Neural cell (in vitro differentiated cells): ENCODE results near the gene ADCY2.

ENCODE experiments used
- EP300 ChIP-seq: fragments of 450-650 bp; conservative IDR thresholded peaks from 2 replicates; pipeline ENCODE4 v1.6.1; 2014; ENCODE audit warnings: antibody characterized with exemption, mild to moderate bottlenecking, moderate library complexity; ENCODE audit not compliant: poor library complexity, severe bottlenecking
- EZH2 ChIP-seq: fragments of 200-600, 300-800 bp; shearing (Covaris generic), sonication (generic); IDR thresholded peaks from 2 replicates; pipeline ENCODE4 v1.6.1; 2014; ENCODE audit warnings: antibody characterized with exemption, low read length, borderline replicate concordance, mild to moderate bottlenecking; ENCODE audit not compliant: insufficient read depth, poor library complexity, severe bottlenecking
- RAD21 ChIP-seq: fragments of 450-650 bp; conservative IDR thresholded peaks from 2 replicates; pipeline ENCODE4 v1.6.1; 2014; ENCODE audit warnings: antibody characterized with exemption, mild to moderate bottlenecking, moderate library complexity
- TAF1 ChIP-seq: IDR thresholded peaks from 2 replicates; pipeline ENCODE4 v1.6.1; 2012; ENCODE audit warnings: low read depth
- TF ChIP-seq, protein P1 (sequence below): fragments of 450-650 bp; IDR thresholded peaks from 2 replicates; pipeline ENCODE4 v1.5.1; 2014; ENCODE audit warnings: antibody characterized with exemption, mild to moderate bottlenecking, moderate library complexity; ENCODE audit not compliant: poor library complexity, severe bottlenecking
- TF ChIP-seq, protein P2 (sequence below): IDR thresholded peaks from 2 replicates; pipeline ENCODE4 v1.6.1; 2012; ENCODE audit warnings: borderline replicate concordance

DNA sequence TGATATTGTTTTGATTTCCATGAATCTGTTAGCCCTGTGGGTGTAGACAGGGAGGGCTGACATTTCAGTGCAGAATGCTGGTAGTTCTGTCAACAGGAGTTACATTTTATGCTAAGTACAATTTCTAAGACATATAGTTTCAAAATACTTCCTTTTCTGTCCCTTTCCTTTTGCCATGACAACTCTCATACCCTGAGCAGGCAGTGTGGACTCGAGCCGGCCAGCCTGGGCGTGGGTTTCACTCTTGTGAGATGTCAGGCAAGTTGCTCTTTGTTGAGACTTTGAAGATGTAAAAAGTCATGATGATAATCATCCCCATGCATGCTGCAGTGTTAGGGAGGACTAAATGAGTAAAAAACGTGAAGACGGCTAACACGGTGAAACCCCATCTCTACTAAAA lies 257.1 kb downstream of the ADCY2 start:
- no peak for TF ChIP-seq EP300
- TF ChIP-seq, protein P1, sequence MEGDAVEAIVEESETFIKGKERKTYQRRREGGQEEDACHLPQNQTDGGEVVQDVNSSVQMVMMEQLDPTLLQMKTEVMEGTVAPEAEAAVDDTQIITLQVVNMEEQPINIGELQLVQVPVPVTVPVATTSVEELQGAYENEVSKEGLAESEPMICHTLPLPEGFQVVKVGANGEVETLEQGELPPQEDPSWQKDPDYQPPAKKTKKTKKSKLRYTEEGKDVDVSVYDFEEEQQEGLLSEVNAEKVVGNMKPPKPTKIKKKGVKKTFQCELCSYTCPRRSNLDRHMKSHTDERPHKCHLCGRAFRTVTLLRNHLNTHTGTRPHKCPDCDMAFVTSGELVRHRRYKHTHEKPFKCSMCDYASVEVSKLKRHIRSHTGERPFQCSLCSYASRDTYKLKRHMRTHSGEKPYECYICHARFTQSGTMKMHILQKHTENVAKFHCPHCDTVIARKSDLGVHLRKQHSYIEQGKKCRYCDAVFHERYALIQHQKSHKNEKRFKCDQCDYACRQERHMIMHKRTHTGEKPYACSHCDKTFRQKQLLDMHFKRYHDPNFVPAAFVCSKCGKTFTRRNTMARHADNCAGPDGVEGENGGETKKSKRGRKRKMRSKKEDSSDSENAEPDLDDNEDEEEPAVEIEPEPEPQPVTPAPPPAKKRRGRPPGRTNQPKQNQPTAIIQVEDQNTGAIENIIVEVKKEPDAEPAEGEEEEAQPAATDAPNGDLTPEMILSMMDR = no peak
- TF ChIP-seq TAF1 = no peak
- TF ChIP-seq, protein P2, sequence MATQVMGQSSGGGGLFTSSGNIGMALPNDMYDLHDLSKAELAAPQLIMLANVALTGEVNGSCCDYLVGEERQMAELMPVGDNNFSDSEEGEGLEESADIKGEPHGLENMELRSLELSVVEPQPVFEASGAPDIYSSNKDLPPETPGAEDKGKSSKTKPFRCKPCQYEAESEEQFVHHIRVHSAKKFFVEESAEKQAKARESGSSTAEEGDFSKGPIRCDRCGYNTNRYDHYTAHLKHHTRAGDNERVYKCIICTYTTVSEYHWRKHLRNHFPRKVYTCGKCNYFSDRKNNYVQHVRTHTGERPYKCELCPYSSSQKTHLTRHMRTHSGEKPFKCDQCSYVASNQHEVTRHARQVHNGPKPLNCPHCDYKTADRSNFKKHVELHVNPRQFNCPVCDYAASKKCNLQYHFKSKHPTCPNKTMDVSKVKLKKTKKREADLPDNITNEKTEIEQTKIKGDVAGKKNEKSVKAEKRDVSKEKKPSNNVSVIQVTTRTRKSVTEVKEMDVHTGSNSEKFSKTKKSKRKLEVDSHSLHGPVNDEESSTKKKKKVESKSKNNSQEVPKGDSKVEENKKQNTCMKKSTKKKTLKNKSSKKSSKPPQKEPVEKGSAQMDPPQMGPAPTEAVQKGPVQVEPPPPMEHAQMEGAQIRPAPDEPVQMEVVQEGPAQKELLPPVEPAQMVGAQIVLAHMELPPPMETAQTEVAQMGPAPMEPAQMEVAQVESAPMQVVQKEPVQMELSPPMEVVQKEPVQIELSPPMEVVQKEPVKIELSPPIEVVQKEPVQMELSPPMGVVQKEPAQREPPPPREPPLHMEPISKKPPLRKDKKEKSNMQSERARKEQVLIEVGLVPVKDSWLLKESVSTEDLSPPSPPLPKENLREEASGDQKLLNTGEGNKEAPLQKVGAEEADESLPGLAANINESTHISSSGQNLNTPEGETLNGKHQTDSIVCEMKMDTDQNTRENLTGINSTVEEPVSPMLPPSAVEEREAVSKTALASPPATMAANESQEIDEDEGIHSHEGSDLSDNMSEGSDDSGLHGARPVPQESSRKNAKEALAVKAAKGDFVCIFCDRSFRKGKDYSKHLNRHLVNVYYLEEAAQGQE = no peak
- TF ChIP-seq EZH2 = no peak
- no peak for TF ChIP-seq RAD21
